Thoracic aorta (tissue), 2 donors: ENCODE measurements around the gene PAK6. TPM values are rescaled to one million over a fixed set of nuclear protein-coding genes. Genes with fewer than 3 reads are reported as not detected.

Experiments
- ATAC-seq: fragments of 150-250 bp; one replicate; pipeline ENCODE4 v1.8.0; 2017; ENCODE audit warnings: low read depth; ENCODE audit not compliant: insufficient number of reproducible peaks, low FRiP score
- DNase-seq: peaks from one replicate; pipeline ENCODE4 v3.0.0-alpha.2; 2020; ENCODE audit warnings: low spot score
- H3K27ac ChIP-seq, 2 donors: fragments of 200-600 bp; sonication (generic); 1 replicate in 1 of 2; 2 replicates in 1 of 2; pipeline ENCODE4 v1.5.1; 2016; ENCODE audit warnings: mild to moderate bottlenecking in 2 of 2, moderate library complexity in 2 of 2
- H3K27me3 ChIP-seq: fragments of 200-600 bp; sonication (generic); replicated peaks from 2 replicates; pipeline ENCODE4 v1.6.0; 2016; ENCODE audit warnings: mild to moderate bottlenecking; ENCODE audit not compliant: insufficient read depth
- H3K36me3 ChIP-seq: fragments of 200-600 bp; sonication (generic); one replicate; pipeline ENCODE4 v1.5.1; 2016
- H3K4me1 ChIP-seq, 2 donors: fragments of 200-600 bp; sonication (generic); 1 replicate in 1 of 2; 2 replicates in 1 of 2; pipeline versions ENCODE4 v1.5.1 to v1.6.0; 2016; ENCODE audit warnings: low read depth in 2 of 2, mild to moderate bottlenecking in 1 of 2; ENCODE audit not compliant: control insufficient read depth in 1 of 2
- H3K4me3 ChIP-seq: fragments of 200-600 bp; sonication (generic); 2 replicates; pipeline ENCODE4 v1.5.1; 2016; ENCODE audit warnings: mild to moderate bottlenecking
- H3K9me3 ChIP-seq: fragments of 200-600 bp; sonication (generic); 2 replicates; pipeline ENCODE4 v1.5.1; 2016
- CTCF ChIP-seq: fragments of 200-600 bp; sonication (generic); IDR thresholded peaks from one replicate; pipeline ENCODE4 v1.5.1; 2019; ENCODE audit warnings: antibody characterized with exemption
- total RNA-seq, 2 donors: library from RNA; depleted of rRNA; stranded (reverse); fragments of >200 nt; gene quantifications; one replicate each; pipeline versions ENCODE4 v1.1.0 to v1.2.3, GENCODE V29; 2016

PAK6 gene
- total RNA-seq, 2 donors from 2014 or later = 0.68 to 0.78 TPM

GRCh38 chr15:40309344-40309862 lies 70.5 kb downstream of the PAK6 start:
- no peak for ATAC-seq
- Histone ChIP-seq H3K9me3 (no peaks in the 10 kb centered on the region), H3K4me3 (no peak overlapping the region), H3K36me3 (no peaks in the 10 kb centered on the region), H3K4me1 (peaks cover 2 to 6% of the 10 kb centered on the region in 2 donors), H3K27ac (no peak overlapping the region), H3K27me3 (no peaks in the 10 kb centered on the region)
- no peak for TF ChIP-seq CTCF
- DNase-seq = no peak

GRCh38 chr15:40310001-40310959 lies 71.4 kb downstream of the PAK6 start:
- H3K4me1 ChIP-seq = peaks cover 4 to 15% of the 10 kb centered on the region in 2 donors
- H3K9me3 ChIP-seq = no peaks in the 10 kb centered on the region
- peak; percentile 35 for TF ChIP-seq CTCF
- no peaks in the 10 kb centered on the region for H3K27me3 ChIP-seq
- no peak overlapping the region for H3K4me3 ChIP-seq
- H3K36me3 ChIP-seq = no peaks in the 10 kb centered on the region
- ATAC-seq (no peak), DNase-seq (no peak)
- H3K27ac ChIP-seq = no peak overlapping the region

- Histone ChIP-seq H3K4me1 (peaks cover 4 to 15% of the 10 kb centered on the region in 2 donors), H3K27me3 (no peaks in the 10 kb centered on the region), H3K4me3 (no peak overlapping the region), H3K9me3 (no peaks in the 10 kb centered on the region), H3K36me3 (no peaks in the 10 kb centered on the region), H3K27ac (no peak overlapping the region)
- DNase-seq (no peak), ATAC-seq (no peak)
- no peak for TF ChIP-seq CTCF
These were observed 72.1 kb downstream of the PAK6 start for GRCh38 chr15:40310993-40311392.

- ATAC-seq = no peak
- TF ChIP-seq CTCF = no peak
- H3K4me1 ChIP-seq = peaks cover 4 to 15% of the 10 kb centered on the region in 2 donors
- no peak overlapping the region for H3K4me3 ChIP-seq
- no peaks in the 10 kb centered on the region for H3K27me3 ChIP-seq
- no peaks in the 10 kb centered on the region for H3K9me3 ChIP-seq
- H3K36me3 ChIP-seq = no peaks in the 10 kb centered on the region
- H3K27ac ChIP-seq = no peak overlapping the region
- no peak for DNase-seq
These were observed 73.7 kb downstream of the PAK6 start for GRCh38 chr15:40312370-40313158.
